HepG2 (cell line): ENCODE data around the gene TAC3. TPM values are rescaled to one million over a fixed set of nuclear protein-coding genes. Genes with fewer than 3 reads are reported as not detected.

ENCODE experiments used
- ADNP ChIP-seq: sonication (generic); formaldehyde crosslinking; IDR thresholded peaks from 2 replicates; pipeline ENCODE4 v1.4.0; 2020; ENCODE audit warnings: missing genetic modification reagents
- ARNT2 ChIP-seq: sonication (generic); formaldehyde crosslinking; IDR thresholded peaks from 2 replicates; pipeline ENCODE4 v1.8.0; 2022; ENCODE audit warnings: mild to moderate bottlenecking, low read depth, missing genetic modification reagents, moderate library complexity
- ATF6 ChIP-seq: sonication (generic); formaldehyde crosslinking; conservative IDR thresholded peaks from 2 replicates; pipeline ENCODE4 v1.4.0; 2020; ENCODE audit warnings: missing genetic modification reagents
- BRCA1 ChIP-seq: sonication (generic); formaldehyde crosslinking; IDR thresholded peaks from 2 replicates; pipeline ENCODE4 v1.4.0; 2020; ENCODE audit warnings: missing genetic modification reagents
- CHCHD3 ChIP-seq: sonication (generic); formaldehyde crosslinking; IDR thresholded peaks from 2 replicates; pipeline ENCODE4 v1.8.0; 2022; ENCODE audit warnings: mild to moderate bottlenecking, missing genetic modification reagents, moderate library complexity
- EHMT2 ChIP-seq: fragments of 200-600 bp; sonication (generic); IDR thresholded peaks from 2 replicates; pipeline ENCODE4 v1.7.0; 2017; ENCODE audit warnings: antibody characterized with exemption, low read depth, low read length, borderline replicate concordance
- FOXJ3 ChIP-seq: sonication (generic); formaldehyde crosslinking; IDR thresholded peaks from 2 replicates; pipeline ENCODE4 v1.4.0; 2020; ENCODE audit warnings: missing genetic modification reagents, mild to moderate bottlenecking, borderline replicate concordance
- HDAC2 ChIP-seq: sonication (generic); formaldehyde crosslinking; IDR thresholded peaks from 2 replicates; pipeline ENCODE4 v1.4.0; 2020; ENCODE audit warnings: missing genetic modification reagents
- HDAC6 ChIP-seq: fragments of 200-600 bp; sonication (generic); IDR thresholded peaks from 2 replicates; pipeline ENCODE4 v1.7.0; 2017; ENCODE audit warnings: mild to moderate bottlenecking, antibody characterized with exemption, low read length, low read depth
- JUND ChIP-seq: sonication (generic); formaldehyde crosslinking; IDR thresholded peaks from 2 replicates; pipeline ENCODE4 v1.8.0; 2022; ENCODE audit warnings: mild to moderate bottlenecking, missing genetic modification reagents
- NCOA5 ChIP-seq: sonication (generic); formaldehyde crosslinking; IDR thresholded peaks from 2 replicates; pipeline ENCODE4 v1.4.0; 2020; ENCODE audit warnings: missing genetic modification reagents
- PAWR ChIP-seq: sonication (generic); formaldehyde crosslinking; IDR thresholded peaks from 2 replicates; pipeline ENCODE4 v1.4.0; 2020; ENCODE audit warnings: missing genetic modification reagents, mild to moderate bottlenecking, borderline replicate concordance
- PRPF4 ChIP-seq: fragments of 200-400 bp; formaldehyde crosslinking; IDR thresholded peaks from 2 replicates; pipeline ENCODE4 v1.6.1; 2016; ENCODE audit warnings: low read length, low read depth; ENCODE audit not compliant: poor library complexity, severe bottlenecking
- RFX5 ChIP-seq: IDR thresholded peaks from 2 replicates; pipeline ENCODE4 v1.6.1; 2011; ENCODE audit warnings: low read depth, low read length, improper control_type of control experiment
- RFXANK ChIP-seq: IDR thresholded peaks from 2 replicates; pipeline ENCODE4 v1.6.1; 2016
- SKI ChIP-seq: fragments of 450-650 bp; IDR thresholded peaks from one replicate; pipeline ENCODE4 v1.6.1; 2018; ENCODE audit warnings: mild to moderate bottlenecking; ENCODE audit not compliant: partially characterized antibody
- ZC3H13 ChIP-seq: sonication (generic); formaldehyde crosslinking; IDR thresholded peaks from 2 replicates; pipeline ENCODE4 v1.8.1; 2023; ENCODE audit warnings: mild to moderate bottlenecking, missing genetic modification reagents, moderate library complexity
- ZFYVE20 ChIP-seq: sonication (generic); formaldehyde crosslinking; IDR thresholded peaks from 2 replicates; pipeline ENCODE4 v1.8.0; 2023; ENCODE audit warnings: low read depth, mild to moderate bottlenecking, moderate library complexity, missing genetic modification reagents, borderline replicate concordance
- ZNF253 ChIP-seq: sonication (generic); formaldehyde crosslinking; IDR thresholded peaks from 2 replicates; pipeline ENCODE4 v1.8.0; 2022; ENCODE audit warnings: mild to moderate bottlenecking, missing genetic modification reagents, borderline replicate concordance
- ZNF326 ChIP-seq: sonication (generic); formaldehyde crosslinking; IDR thresholded peaks from 2 replicates; pipeline ENCODE4 v1.4.0; 2020; ENCODE audit warnings: missing genetic modification reagents, borderline replicate concordance
- ZNF484 ChIP-seq: sonication (generic); formaldehyde crosslinking; IDR thresholded peaks from 2 replicates; pipeline ENCODE4 v1.5.1; 2020; ENCODE audit warnings: mild to moderate bottlenecking, low read depth, missing genetic modification reagents, borderline replicate concordance
- ZNF724P ChIP-seq: sonication (generic); formaldehyde crosslinking; IDR thresholded peaks from 2 replicates; pipeline ENCODE4 v1.8.0; 2022; ENCODE audit warnings: missing genetic modification reagents, borderline replicate concordance
- ZNF790 ChIP-seq: sonication (generic); formaldehyde crosslinking; IDR thresholded peaks from 2 replicates; pipeline ENCODE4 v1.8.0; 2022; ENCODE audit warnings: missing genetic modification reagents, mild to moderate bottlenecking, borderline replicate concordance
- ZNF816 ChIP-seq: sonication (generic); formaldehyde crosslinking; IDR thresholded peaks from 2 replicates; pipeline ENCODE4 v1.8.0; 2022; ENCODE audit warnings: missing genetic modification reagents, mild to moderate bottlenecking, borderline replicate concordance
- polyA plus RNA-seq, 8 experiments: library from polyadenylated mRNA; depleted of rRNA in 3 of 8; stranded (reverse) in 7 of 8; unstranded in 1 of 8; fragments of >200 nt; fragmentation: Illumina TruSeq in 4 of 8; extraction: Trizol in 4 of 8; gene quantifications; 2 replicates each; pipeline versions ENCODE4 v1.2.1 to v1.2.3, GENCODE V29; 2011 to 2016; ENCODE audit warnings: low read depth in 4 of 8, missing spikeins in 1 of 8, mixed read lengths in 1 of 8; ENCODE audit not compliant: insufficient read depth in 1 of 8
- total RNA-seq, 5 experiments: library from RNA; depleted of rRNA; stranded (reverse); fragments of >200 nt; fragmentation: Illumina TruSeq; extraction: Trizol; gene quantifications; 2 replicates each; pipeline ENCODE4 v1.2.3, GENCODE V29; 2016; ENCODE audit warnings: low read depth in 1 of 5
- TF ChIP-seq, protein P1 (sequence below): sonication (generic); formaldehyde crosslinking; IDR thresholded peaks from 2 replicates; pipeline ENCODE4 v1.4.0; 2020; ENCODE audit warnings: mild to moderate bottlenecking, missing genetic modification reagents
- TF ChIP-seq, protein P2 (sequence below): sonication (generic); formaldehyde crosslinking; IDR thresholded peaks from 2 replicates; pipeline ENCODE4 v1.9.0; 2021; ENCODE audit warnings: missing genetic modification reagents, borderline replicate concordance
- TF ChIP-seq, protein P3 (sequence below): sonication (generic); formaldehyde crosslinking; IDR thresholded peaks from 2 replicates; pipeline ENCODE4 v1.5.0; 2020; ENCODE audit warnings: missing genetic modification reagents, mild to moderate bottlenecking, borderline replicate concordance

TAC3 gene
- total and polyA plus RNA-seq, 2 of the 13 experiments (the other 11 are each of a cell fraction or from before 2014, with no cell fraction given) = 0.13 to 0.15 TPM

- TF ChIP-seq ZC3H13 (CRISPR knock-in tag) = no peak
- no peak for TF ChIP-seq ZNF724P (CRISPR knock-in tag)
- no peak for TF ChIP-seq JUND
- peak; percentile 66; the same call in 1 of the 2 replicates for TF ChIP-seq EHMT2
- no peak for TF ChIP-seq ZNF326 (CRISPR knock-in tag)
- TF ChIP-seq ARNT2 = no peak
- TF ChIP-seq ZNF790 = no peak
- TF ChIP-seq, protein P1, sequence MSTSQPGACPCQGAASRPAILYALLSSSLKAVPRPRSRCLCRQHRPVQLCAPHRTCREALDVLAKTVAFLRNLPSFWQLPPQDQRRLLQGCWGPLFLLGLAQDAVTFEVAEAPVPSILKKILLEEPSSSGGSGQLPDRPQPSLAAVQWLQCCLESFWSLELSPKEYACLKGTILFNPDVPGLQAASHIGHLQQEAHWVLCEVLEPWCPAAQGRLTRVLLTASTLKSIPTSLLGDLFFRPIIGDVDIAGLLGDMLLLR (CRISPR knock-in tag) = no peak
- no peak for TF ChIP-seq RFX5
- TF ChIP-seq NCOA5 = no peak
- TF ChIP-seq ZNF484 = no peak
- no peak for TF ChIP-seq HDAC6
- no peak for TF ChIP-seq PRPF4
- TF ChIP-seq, protein P2, sequence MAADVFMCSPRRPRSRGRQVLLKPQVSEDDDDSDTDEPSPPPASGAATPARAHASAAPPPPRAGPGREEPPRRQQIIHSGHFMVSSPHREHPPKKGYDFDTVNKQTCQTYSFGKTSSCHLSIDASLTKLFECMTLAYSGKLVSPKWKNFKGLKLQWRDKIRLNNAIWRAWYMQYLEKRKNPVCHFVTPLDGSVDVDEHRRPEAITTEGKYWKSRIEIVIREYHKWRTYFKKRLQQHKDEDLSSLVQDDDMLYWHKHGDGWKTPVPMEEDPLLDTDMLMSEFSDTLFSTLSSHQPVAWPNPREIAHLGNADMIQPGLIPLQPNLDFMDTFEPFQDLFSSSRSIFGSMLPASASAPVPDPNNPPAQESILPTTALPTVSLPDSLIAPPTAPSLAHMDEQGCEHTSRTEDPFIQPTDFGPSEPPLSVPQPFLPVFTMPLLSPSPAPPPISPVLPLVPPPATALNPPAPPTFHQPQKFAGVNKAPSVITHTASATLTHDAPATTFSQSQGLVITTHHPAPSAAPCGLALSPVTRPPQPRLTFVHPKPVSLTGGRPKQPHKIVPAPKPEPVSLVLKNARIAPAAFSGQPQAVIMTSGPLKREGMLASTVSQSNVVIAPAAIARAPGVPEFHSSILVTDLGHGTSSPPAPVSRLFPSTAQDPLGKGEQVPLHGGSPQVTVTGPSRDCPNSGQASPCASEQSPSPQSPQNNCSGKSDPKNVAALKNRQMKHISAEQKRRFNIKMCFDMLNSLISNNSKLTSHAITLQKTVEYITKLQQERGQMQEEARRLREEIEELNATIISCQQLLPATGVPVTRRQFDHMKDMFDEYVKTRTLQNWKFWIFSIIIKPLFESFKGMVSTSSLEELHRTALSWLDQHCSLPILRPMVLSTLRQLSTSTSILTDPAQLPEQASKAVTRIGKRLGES (CRISPR knock-in tag) = no peak
- TF ChIP-seq, protein P3, sequence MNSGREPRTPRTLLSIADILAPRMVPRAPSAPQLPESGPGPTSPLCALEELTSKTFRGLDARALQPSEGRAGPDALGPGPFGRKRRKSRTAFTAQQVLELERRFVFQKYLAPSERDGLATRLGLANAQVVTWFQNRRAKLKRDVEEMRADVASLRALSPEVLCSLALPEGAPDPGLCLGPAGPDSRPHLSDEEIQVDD (CRISPR knock-in tag) = no peak
- TF ChIP-seq ADNP (CRISPR knock-in tag) = no peak
- TF ChIP-seq PAWR (CRISPR knock-in tag) = no peak
- no peak for TF ChIP-seq ZNF253 (CRISPR knock-in tag)
- TF ChIP-seq FOXJ3 (CRISPR knock-in tag) = no peak
- TF ChIP-seq SKI = no peak
- TF ChIP-seq CHCHD3 (CRISPR knock-in tag) = no peak
- TF ChIP-seq ATF6 = no peak
- no peak for TF ChIP-seq ZNF816 (CRISPR knock-in tag)
- TF ChIP-seq ZFYVE20 (CRISPR knock-in tag) = no peak
- no peak for TF ChIP-seq RFXANK
- 0 out of 2 replicates have a peak, but pooled peaks have one; percentile 43 for TF ChIP-seq HDAC2 (CRISPR knock-in tag)
- no peak for TF ChIP-seq BRCA1 (CRISPR knock-in tag)
Measured at GRCh38 chr12:57049890-57050289, 33.6 kb upstream of the TAC3 start, which contains the start of gene MYO1A (continued).
